ENCODE measurements around the gene MBLAC1. TPM values are rescaled to one million over a fixed set of nuclear protein-coding genes. Genes with fewer than 3 reads are reported as not detected.
A peak's percentile ranks its signal among the peaks of the same experiment; 100 is the strongest.

The MBLAC1 gene
- total and polyA plus RNA-seq, 9 of the 15 experiments (the other 6 are each of a cell fraction or from before 2014, with no cell fraction given): 0.03 to 3.1 (median 0.52) TPM

DNA sequence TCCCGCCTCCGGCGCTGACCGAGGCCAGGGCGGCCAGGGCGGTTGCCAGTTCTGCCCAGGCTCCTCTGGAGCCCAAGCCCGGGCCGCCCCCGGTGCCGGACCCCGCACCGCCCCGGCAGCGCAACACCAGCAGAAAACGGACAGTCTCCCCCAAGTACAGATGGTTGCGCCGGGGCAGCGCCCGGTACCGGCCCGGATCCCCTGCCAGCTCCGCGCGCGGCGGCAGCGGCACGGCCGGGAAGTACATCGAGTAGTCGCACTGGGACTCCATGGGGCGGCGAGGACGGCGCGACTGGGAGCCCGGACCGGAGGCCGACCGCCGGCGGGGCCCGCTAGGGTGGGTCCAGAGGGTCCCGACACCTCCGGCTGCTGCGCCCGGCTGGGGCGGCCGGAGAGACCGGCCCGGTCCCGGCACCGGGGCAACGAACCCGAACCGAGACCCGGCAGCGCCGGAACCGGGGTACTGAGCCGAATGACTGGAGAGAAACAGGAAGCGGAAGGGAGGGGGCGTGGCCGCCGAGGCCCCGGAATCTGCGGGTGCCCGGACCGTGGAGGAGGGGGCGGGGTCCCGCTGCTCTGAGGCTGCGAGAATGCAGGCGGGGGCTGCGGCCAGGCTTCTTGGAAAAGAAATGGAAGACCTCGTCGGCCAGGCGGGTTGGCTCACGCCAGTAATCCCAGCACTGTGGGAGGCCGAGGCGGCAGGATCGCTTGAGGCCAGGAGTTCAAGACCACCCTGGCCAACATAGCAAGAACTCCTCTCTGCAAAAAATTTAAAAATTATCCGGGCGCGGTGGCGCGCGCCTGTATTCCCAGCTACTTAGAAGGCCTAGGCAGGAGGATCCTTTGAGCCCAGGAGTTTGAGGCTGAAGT is 31.7 kb downstream of the MBLAC1 start, which contains the start of gene TRAPPC14 (continued):
- TF ChIP-seq ZNF143 (CRISPR knock-in tag; IDR thresholded peaks at IDR 0.05): peak; percentile 37; the same call in 1 of the 2 replicates
- no peak; the same call in 1 of the 2 replicates for TF ChIP-seq ZKSCAN1 (IDR thresholded peaks at IDR 0.05; ENCODE audit: low read depth, low read length)
- peak; percentile 83 for TF ChIP-seq SUPT5H (IDR thresholded peaks at IDR 0.05)
- peak; percentile 41 for TF ChIP-seq NFE2 (IDR thresholded peaks at IDR 0.05; ENCODE audit: low read depth)
- TF ChIP-seq ZNF324 (CRISPR knock-in tag; IDR thresholded peaks at IDR 0.05): no peak
- TF ChIP-seq TRIM28 (IDR thresholded peaks at IDR 0.05): peak; percentile 85; the same call in 1 of the 2 replicates
- no peak for TF ChIP-seq TCF7L2 (IDR thresholded peaks at IDR 0.05; ENCODE audit: low read depth, low read length)
- TF ChIP-seq RBBP5 (IDR thresholded peaks at IDR 0.05; ENCODE audit: borderline replicate concordance, insufficient read depth, low read length, poor library complexity, severe bottlenecking): peak; percentile 94
- peak; percentile 73 for TF ChIP-seq U2AF1 (optimal IDR thresholded peaks at IDR 0.05; ENCODE audit: low read depth, low read length)
- TF ChIP-seq ZC3H4 (CRISPR knock-in tag; IDR thresholded peaks at IDR 0.05; ENCODE audit: borderline replicate concordance): peak; percentile 81; the same call in 1 of the 2 replicates
- peak; percentile 73 for TF ChIP-seq CHD4 (IDR thresholded peaks at IDR 0.05; ENCODE audit: insufficient read depth, insufficient replicate concordance, low read depth, low read length, poor library complexity, severe bottlenecking)
- TF ChIP-seq POLR2B (IDR thresholded peaks at IDR 0.05; ENCODE audit: low read depth, partially characterized antibody): peak; percentile 77
- TF ChIP-seq CHD2 (IDR thresholded peaks at IDR 0.05; ENCODE audit: low read depth, low read length): peak; percentile 33
- no peak for TF ChIP-seq CBFB (CRISPR knock-in tag; IDR thresholded peaks at IDR 0.05)
- TF ChIP-seq, protein P1, sequence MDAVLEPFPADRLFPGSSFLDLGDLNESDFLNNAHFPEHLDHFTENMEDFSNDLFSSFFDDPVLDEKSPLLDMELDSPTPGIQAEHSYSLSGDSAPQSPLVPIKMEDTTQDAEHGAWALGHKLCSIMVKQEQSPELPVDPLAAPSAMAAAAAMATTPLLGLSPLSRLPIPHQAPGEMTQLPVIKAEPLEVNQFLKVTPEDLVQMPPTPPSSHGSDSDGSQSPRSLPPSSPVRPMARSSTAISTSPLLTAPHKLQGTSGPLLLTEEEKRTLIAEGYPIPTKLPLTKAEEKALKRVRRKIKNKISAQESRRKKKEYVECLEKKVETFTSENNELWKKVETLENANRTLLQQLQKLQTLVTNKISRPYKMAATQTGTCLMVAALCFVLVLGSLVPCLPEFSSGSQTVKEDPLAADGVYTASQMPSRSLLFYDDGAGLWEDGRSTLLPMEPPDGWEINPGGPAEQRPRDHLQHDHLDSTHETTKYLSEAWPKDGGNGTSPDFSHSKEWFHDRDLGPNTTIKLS (IDR thresholded peaks at IDR 0.05; ENCODE audit: borderline replicate concordance, low read depth): peak; percentile 41; the same call in 1 of the 2 replicates
- TF ChIP-seq, protein P2, sequence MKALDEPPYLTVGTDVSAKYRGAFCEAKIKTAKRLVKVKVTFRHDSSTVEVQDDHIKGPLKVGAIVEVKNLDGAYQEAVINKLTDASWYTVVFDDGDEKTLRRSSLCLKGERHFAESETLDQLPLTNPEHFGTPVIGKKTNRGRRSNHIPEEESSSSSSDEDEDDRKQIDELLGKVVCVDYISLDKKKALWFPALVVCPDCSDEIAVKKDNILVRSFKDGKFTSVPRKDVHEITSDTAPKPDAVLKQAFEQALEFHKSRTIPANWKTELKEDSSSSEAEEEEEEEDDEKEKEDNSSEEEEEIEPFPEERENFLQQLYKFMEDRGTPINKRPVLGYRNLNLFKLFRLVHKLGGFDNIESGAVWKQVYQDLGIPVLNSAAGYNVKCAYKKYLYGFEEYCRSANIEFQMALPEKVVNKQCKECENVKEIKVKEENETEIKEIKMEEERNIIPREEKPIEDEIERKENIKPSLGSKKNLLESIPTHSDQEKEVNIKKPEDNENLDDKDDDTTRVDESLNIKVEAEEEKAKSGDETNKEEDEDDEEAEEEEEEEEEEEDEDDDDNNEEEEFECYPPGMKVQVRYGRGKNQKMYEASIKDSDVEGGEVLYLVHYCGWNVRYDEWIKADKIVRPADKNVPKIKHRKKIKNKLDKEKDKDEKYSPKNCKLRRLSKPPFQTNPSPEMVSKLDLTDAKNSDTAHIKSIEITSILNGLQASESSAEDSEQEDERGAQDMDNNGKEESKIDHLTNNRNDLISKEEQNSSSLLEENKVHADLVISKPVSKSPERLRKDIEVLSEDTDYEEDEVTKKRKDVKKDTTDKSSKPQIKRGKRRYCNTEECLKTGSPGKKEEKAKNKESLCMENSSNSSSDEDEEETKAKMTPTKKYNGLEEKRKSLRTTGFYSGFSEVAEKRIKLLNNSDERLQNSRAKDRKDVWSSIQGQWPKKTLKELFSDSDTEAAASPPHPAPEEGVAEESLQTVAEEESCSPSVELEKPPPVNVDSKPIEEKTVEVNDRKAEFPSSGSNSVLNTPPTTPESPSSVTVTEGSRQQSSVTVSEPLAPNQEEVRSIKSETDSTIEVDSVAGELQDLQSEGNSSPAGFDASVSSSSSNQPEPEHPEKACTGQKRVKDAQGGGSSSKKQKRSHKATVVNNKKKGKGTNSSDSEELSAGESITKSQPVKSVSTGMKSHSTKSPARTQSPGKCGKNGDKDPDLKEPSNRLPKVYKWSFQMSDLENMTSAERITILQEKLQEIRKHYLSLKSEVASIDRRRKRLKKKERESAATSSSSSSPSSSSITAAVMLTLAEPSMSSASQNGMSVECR (CRISPR knock-in tag; IDR thresholded peaks at IDR 0.05): peak; percentile 88
- TF ChIP-seq, protein P3, sequence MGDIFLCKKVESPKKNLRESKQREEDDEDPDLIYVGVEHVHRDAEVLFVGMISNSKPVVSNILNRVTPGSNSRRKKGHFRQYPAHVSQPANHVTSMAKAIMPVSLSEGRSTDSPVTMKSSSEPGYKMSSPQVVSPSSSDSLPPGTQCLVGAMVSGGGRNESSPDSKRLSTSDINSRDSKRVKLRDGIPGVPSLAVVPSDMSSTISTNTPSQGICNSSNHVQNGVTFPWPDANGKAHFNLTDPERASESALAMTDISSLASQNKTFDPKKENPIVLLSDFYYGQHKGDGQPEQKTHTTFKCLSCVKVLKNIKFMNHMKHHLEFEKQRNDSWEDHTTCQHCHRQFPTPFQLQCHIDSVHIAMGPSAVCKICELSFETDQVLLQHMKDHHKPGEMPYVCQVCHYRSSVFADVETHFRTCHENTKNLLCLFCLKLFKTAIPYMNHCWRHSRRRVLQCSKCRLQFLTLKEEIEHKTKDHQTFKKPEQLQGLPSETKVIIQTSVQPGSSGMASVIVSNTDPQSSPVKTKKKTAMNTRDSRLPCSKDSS (IDR thresholded peaks at IDR 0.05; ENCODE audit: low read depth, partially characterized antibody): no peak
- TF ChIP-seq TGIF2 (CRISPR knock-in tag; IDR thresholded peaks at IDR 0.05): no peak; the same call in 1 of the 2 replicates
- TF ChIP-seq BHLHE40 (IDR thresholded peaks at IDR 0.05; ENCODE audit: low read length): peak; percentile 42; the same call in 1 of the 2 replicates
- no peak for TF ChIP-seq JUNB (CRISPR knock-in tag; conservative IDR thresholded peaks at IDR 0.05)
- TF ChIP-seq CBX2 (IDR thresholded peaks at IDR 0.05; ENCODE audit: insufficient read depth, low read length, poor library complexity, severe bottlenecking): no peak
